ENCODE data around the gene PPP5C. TPM values are rescaled to one million over a fixed set of nuclear protein-coding genes. Genes with fewer than 3 reads are reported as not detected.

The PPP5C gene
- total and polyA plus RNA-seq, 2 of the 8 experiments (the other 6 are each of a cell fraction or from before 2014, with no cell fraction given) = 112 to 156 TPM

DNA sequence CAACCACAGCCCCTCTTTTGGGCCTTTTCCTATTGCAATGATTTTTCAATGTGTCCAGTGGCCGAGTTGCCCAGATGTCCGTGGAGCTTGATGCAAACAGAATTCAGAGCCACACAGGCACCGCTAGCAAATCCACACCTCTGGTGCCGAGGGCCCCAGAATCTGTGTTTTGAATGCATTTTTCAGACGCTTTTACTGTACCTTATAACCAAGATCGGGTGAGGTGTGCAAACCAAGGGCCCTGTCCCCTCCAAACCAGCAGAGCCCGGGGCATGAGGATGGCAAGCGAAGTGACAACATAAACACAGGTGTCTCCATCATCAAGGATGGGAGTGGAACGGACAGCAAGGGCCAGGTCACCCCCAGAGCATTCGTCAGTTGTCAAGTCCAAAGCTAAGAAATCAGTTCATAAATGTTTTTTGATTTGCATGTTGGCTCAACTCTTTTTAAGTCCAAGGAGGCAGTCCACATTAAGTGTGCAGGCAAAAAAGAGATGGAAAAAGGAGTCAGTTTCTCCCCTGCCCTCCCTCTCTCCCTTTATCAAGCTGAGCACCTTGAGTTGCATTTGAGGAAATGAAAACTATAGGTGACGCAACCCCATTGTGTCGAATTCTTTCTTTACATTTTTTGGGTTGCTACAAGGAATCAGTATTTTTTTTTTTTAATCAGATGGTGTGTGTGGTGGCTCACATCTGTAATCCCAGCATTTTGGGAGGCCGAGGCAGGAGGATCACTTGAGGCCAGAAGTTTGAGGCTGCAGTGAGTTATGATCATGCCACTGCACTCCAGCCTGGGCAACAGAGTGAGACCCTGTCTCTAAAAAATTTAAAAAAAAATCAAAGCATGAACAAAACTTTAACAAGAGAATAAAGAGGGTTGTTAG is 63.6 kb downstream of the PPP5C start (continued):
- TF ChIP-seq EGR1 (IDR thresholded peaks at IDR 0.05; ENCODE audit: borderline replicate concordance, low read depth, low read length) (no peak), BRCA1 (IDR thresholded peaks at IDR 0.05; ENCODE audit: low read depth, low read length) (no peak), EZH2 (IDR thresholded peaks at IDR 0.05; ENCODE audit: low read depth, low read length, severe bottlenecking) (no peak), POLR2AphosphoS5 (IDR thresholded peaks at IDR 0.05; ENCODE audit: low read depth, low read length) (no peak)
- TF ChIP-seq, protein P1, sequence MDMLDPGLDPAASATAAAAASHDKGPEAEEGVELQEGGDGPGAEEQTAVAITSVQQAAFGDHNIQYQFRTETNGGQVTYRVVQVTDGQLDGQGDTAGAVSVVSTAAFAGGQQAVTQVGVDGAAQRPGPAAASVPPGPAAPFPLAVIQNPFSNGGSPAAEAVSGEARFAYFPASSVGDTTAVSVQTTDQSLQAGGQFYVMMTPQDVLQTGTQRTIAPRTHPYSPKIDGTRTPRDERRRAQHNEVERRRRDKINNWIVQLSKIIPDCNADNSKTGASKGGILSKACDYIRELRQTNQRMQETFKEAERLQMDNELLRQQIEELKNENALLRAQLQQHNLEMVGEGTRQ (IDR thresholded peaks at IDR 0.05; ENCODE audit: low read length) = no peak
- TF ChIP-seq, protein P2, sequence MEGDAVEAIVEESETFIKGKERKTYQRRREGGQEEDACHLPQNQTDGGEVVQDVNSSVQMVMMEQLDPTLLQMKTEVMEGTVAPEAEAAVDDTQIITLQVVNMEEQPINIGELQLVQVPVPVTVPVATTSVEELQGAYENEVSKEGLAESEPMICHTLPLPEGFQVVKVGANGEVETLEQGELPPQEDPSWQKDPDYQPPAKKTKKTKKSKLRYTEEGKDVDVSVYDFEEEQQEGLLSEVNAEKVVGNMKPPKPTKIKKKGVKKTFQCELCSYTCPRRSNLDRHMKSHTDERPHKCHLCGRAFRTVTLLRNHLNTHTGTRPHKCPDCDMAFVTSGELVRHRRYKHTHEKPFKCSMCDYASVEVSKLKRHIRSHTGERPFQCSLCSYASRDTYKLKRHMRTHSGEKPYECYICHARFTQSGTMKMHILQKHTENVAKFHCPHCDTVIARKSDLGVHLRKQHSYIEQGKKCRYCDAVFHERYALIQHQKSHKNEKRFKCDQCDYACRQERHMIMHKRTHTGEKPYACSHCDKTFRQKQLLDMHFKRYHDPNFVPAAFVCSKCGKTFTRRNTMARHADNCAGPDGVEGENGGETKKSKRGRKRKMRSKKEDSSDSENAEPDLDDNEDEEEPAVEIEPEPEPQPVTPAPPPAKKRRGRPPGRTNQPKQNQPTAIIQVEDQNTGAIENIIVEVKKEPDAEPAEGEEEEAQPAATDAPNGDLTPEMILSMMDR (IDR thresholded peaks at IDR 0.05; ENCODE audit: control extremely low read depth in 1 of 3, insufficient read depth in 1 of 3, low read depth in 1 of 3, low read length in 3 of 3) = no peak

Data from H1 (cell line).